Subcutaneous adipose tissue (tissue), 4 donors: ENCODE measurements around the gene SMIM24. TPM values are rescaled to one million over a fixed set of nuclear protein-coding genes. Genes with fewer than 3 reads are reported as not detected.

Experiments
- CTCF ChIP-seq: fragments of 450-650 bp; IDR thresholded peaks from one replicate; pipeline ENCODE4 v1.5.1; 2016; ENCODE audit warnings: low read depth, mild to moderate bottlenecking, control low read depth, antibody characterized with exemption, moderate library complexity
- total RNA-seq, 4 donors: library from RNA; depleted of rRNA; stranded (reverse); fragments of >200 nt; gene quantifications; one replicate each; pipeline ENCODE4 v1.1.0, GENCODE V29; 2016

The SMIM24 gene
- total RNA-seq, 4 donors from 2014 or later, result not detected

- no peak for TF ChIP-seq CTCF
Observed at GRCh38 chr19:3465552-3465951, 14.8 kb downstream of the SMIM24 start.

GRCh38 chr19:3464587-3465235 is 15.6 kb downstream of the SMIM24 start:
- TF ChIP-seq CTCF, result no peak

GRCh38 chr19:3463714-3464586 is 16.4 kb downstream of the SMIM24 start:
- TF ChIP-seq CTCF, result no peak

GRCh38 chr19:3462991-3463713 is 17.2 kb downstream of the SMIM24 start:
- no peak for TF ChIP-seq CTCF

GRCh38 chr19:3459965-3460582 is 20.3 kb downstream of the SMIM24 start:
- no peak for TF ChIP-seq CTCF

GRCh38 chr19:3459089-3459881 is 21.0 kb downstream of the SMIM24 start:
- no peak for TF ChIP-seq CTCF
